Endothelial cell of umbilical vein (primary cell): Measurements from ENCODE around the gene CEP170.

ENCODE experiments used
- EZH2 ChIP-seq: IDR thresholded peaks from 2 replicates; pipeline ENCODE4 v1.6.1; 2012; ENCODE audit warnings: borderline replicate concordance, low read depth, mild to moderate bottlenecking, moderate library complexity, low read length, inconsistent platforms; ENCODE audit not compliant: severe bottlenecking
- JUN ChIP-seq: IDR thresholded peaks from 2 replicates; pipeline ENCODE4 v1.6.1; 2011; ENCODE audit warnings: borderline replicate concordance, low read depth; ENCODE audit not compliant: insufficient read length, insufficient read depth
- MAX ChIP-seq: IDR thresholded peaks from 2 replicates; pipeline ENCODE4 v1.6.1; 2011; ENCODE audit not compliant: insufficient read depth, insufficient read length
- POLR2A ChIP-seq: IDR thresholded peaks from 2 replicates; pipeline ENCODE4 v1.6.1; 2012; ENCODE audit warnings: low read depth, mild to moderate bottlenecking, control low read depth, low read length
- TF ChIP-seq, protein P1 (sequence below), 2 donors: IDR thresholded peaks; 1 replicate in 1 of 2; 2 replicates in 1 of 2; pipeline ENCODE4 v1.5.1; 2011; ENCODE audit warnings: low read length in 2 of 2, mild to moderate bottlenecking in 2 of 2, moderate library complexity in 2 of 2, control low read depth in 1 of 2, inconsistent platforms in 1 of 2, low read depth in 1 of 2; ENCODE audit not compliant: insufficient read depth in 1 of 2; ENCODE audit errors: extremely low read depth in 1 of 2

DNA sequence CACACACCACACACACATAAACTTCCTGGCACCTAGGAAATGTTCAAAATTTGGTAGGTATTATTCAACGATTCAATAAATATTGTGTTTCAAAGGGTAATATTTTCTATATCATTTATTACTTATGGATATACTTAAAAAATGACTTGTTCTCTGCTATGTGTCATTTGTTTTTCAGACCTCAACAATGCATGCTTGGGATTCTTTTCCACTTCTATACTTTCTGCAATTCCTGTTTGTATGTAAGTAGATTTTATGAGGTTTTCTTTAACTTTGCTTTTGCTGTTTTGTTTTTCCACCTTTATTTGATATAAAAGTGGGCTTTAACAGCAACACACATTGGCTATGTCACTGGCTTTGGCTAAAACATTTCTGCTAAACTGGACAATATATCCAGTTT is 3.5 kb downstream of the CEP170 start:
- TF ChIP-seq, protein P1, sequence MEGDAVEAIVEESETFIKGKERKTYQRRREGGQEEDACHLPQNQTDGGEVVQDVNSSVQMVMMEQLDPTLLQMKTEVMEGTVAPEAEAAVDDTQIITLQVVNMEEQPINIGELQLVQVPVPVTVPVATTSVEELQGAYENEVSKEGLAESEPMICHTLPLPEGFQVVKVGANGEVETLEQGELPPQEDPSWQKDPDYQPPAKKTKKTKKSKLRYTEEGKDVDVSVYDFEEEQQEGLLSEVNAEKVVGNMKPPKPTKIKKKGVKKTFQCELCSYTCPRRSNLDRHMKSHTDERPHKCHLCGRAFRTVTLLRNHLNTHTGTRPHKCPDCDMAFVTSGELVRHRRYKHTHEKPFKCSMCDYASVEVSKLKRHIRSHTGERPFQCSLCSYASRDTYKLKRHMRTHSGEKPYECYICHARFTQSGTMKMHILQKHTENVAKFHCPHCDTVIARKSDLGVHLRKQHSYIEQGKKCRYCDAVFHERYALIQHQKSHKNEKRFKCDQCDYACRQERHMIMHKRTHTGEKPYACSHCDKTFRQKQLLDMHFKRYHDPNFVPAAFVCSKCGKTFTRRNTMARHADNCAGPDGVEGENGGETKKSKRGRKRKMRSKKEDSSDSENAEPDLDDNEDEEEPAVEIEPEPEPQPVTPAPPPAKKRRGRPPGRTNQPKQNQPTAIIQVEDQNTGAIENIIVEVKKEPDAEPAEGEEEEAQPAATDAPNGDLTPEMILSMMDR (IDR thresholded peaks at IDR 0.05; ENCODE audit: extremely low read depth in 1 of 2, insufficient read depth in 1 of 2, low read depth in 1 of 2, low read length in 2 of 2): no peak
- TF ChIP-seq JUN: no peak
- TF ChIP-seq POLR2A: no peak
- no peak for TF ChIP-seq EZH2
- TF ChIP-seq MAX: no peak
